SW 1271 (cell line): ENCODE data around the gene CARNS1.
"Not testable (repeated sequence)": the region's sequence is repeated elsewhere in the genome, so short reads cannot be mapped to it uniquely, and the experiment has no call there.

Source experiments
- DNase-seq, 2 experiments: peaks; one replicate each; lab custom pipeline; 2025; lab: John Stamatoyannopoulos, UW

CARNS1 gene

DNA sequence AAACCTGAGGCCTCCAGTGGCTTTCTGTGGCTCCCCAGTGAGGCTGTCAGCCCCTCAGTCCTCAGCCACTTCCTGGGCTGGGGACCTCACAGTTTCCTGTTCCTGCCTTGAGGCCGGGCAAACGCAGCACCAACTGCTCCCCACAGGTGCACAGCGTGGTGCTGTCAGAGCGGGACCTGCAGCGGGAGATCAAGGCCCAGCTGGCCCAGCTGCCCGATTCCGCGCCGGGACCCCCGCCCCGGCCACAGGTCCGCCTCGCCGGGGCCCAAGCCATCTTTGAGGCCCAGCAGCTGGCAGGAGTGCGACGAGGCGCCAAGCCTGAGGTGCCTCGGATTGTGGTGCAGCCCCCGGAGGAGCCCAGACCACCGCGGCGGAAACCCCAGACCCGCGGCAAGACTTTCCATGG is 6.2 kb upstream of the CARNS1 start:
- DNase-seq = no peak

DNA sequence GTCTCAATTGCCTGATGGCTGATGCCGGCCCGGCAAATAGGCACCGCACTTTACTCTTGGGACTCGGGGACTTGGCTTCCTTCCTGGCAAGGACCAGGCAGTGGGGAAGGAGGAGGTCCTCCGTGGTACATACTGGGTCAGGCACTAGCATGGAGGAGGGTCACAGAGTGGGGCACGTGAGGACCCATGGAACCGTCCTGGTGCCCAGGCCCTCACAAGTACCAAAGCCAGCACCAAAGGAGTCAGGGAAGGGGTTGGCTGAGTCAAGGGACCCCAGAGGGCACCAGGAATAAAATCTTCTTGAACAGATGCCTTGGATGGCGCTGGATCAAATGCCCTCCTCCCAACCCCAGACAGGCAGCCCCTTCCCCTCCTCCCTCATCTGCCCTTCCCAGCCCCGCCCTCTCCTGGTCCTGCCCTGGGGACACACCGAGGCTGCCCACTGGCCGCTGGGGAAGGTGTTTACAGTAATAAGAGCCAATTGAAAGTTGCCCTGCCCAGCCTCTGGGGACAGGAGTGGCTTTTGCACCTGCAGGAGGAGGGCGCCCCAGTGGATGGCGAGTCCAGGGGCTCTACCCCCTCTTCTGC is 5.6 kb upstream of the CARNS1 start:
- DNase-seq = no peak

GRCh38 chr11:67410369-67410831 is 5.1 kb upstream of the CARNS1 start:
- DNase-seq = no peak

DNA sequence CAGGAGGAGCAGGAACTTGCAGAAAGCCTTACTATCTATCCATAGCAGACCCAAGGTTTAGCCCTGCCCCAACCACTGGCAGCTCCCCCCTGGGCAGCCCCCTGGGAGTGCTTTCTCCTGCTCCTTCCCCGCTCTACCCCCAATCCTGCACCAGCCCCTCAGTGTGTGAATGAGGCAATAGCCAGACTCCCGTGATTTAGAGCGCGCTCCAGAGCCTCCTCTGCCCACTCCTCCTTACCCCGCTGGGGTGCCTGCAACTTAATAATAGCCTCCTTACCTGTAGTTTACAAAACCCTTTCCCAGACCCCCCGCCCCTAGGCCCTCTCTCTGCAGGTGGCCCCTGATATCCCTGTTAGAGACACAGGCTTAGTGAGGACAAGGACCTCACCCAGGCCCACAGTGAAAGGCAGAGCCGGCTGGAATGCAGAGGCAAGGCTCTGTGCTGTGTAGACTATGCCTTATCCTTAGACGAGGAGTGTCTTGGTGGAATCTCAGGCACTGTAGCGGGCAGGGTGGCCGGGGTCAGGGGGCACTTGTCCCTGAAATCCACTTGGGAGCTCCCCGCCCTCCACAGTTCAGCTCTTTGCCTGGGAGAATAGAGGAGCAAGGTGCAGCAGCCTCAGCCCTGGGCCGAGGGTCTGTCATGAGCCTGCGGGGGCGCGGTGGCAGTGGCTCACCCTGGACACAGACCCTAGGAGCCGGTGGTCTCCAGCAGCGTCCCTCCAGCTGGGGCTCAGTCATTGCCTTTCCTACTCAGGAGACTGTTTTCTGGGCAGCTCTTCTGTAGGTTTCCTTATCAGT is 4.3 kb upstream of the CARNS1 start:
- DNase-seq = no peak

DNA sequence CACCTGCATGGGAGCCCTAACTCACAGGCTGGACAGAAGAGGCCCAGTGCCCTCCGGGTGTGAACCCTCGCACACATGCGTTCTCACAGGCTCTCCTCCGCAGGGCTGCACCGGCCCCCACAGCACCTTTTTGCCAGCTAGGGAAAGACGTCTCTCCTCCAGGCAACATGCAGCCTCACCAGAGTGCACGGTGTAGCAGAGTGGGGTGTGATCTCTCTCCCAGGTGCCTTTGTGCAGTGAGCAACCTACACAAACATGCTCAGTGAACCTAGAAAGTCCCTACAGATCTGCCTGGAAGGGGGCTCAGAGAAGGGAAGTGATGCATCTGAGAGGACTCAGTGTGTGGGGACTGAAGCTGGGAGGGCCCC is 3.7 kb upstream of the CARNS1 start:
- no peak for DNase-seq

DNA sequence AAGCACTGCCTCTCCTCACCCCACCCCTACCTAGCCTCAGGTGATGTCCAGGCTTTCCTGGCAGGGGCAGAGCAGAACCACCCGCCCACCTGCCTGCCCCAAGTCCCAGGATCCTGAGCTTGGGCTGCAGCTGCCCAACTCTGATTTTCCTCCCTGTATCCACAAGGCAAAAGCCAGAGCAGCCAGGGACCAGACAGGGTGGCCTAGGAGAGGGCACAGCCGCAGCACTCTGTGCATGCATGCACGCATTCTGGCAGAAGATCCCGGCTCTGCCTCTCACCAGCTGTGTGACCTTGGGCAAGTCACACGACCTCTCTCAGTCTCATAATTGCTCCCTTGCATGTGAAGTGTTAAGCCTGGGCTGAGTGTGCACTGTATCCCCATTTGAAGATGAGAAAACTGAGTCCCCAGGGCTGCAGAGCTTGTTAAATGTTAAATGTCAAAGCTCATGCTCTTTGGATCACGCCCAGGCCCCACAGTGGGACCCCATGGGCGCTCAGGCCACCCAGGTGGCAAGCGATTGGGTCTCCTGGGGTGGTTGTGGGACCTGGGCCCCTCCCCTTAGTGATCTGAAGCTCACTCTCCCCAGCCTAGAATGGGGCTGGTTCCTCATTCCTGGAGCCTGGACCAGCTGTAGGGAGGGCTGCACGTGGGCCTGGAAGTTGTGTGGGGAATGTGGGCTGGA is 2.8 kb upstream of the CARNS1 start:
- DNase-seq = no peak

DNA sequence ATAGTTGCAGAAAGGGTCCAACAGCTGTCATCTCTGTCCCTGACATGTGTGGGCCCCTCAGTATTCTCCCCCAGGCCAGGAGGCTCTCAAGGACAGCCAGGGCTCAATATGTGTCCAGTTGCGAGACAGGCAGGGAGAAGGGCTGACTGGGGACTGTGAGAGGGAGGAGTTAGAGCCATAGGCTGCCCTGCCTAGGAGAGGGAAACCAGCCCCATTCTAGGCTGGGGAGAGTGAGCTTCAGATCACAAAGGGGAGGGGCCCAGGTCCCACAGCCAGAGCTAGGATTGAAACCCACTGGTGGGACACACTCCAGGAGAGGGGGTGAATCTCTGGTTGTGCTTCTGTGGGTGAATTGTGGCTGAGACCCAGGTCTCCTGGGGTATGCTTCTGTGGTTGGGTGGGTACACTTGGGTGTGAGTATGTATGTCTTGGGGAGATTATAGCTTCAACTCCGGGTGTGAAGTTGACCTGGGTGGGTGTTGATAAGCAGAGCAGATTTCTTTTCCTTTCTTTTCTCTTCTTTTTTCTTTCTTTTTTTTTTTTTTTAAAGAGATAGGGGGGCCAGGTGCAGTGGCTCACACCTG is 2.1 kb upstream of the CARNS1 start:
- DNase-seq = no peak

DNA sequence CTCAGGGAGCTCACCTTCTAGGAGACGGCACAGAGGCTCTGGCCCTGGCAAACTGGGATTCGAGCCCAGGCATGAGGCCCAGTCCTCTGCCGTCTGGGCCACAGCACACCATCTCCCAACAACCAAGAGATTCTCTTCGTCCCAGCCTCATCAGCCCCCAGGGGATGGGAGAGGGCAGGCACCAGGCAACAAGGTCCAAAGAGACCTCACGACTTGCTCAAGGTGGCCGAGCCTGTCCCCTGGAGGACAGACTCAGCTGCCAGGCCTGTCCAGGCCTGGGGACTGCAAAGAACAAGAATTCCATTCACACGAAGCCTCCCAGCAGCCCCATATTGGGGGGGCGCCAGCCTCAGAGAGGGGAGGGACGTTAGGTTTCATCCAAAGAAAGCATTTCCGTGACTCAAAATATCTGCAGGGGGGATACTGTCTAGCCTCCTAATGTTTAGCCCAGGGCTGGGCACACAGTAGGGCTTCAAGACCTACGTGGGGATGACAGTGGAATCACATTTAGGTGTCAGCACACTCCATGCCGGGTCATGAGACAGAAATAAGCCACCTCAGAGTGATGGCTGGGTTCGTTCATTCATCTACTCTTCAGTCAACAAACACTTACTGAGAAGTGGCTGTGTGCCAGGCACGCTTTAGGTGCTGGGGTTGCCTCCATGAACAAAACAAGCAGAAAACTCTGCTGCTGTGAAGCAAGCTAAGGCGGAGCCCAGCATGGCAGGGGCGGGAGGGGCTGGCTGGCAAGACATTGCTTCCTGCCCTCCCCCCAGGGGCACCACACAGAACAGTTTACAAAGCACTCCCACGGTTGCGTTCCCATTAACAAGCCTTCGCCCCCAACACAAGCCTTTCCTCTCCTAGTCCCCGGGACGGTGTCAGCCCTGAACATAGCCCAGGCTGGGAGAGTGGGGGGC is 1.2 kb downstream of the CARNS1 start:
- DNase-seq = peak in 1 of 2 experiments; percentile 20

GRCh38 chr11:67417425-67417824 is 1.9 kb downstream of the CARNS1 start:
- no peak for DNase-seq

DNA sequence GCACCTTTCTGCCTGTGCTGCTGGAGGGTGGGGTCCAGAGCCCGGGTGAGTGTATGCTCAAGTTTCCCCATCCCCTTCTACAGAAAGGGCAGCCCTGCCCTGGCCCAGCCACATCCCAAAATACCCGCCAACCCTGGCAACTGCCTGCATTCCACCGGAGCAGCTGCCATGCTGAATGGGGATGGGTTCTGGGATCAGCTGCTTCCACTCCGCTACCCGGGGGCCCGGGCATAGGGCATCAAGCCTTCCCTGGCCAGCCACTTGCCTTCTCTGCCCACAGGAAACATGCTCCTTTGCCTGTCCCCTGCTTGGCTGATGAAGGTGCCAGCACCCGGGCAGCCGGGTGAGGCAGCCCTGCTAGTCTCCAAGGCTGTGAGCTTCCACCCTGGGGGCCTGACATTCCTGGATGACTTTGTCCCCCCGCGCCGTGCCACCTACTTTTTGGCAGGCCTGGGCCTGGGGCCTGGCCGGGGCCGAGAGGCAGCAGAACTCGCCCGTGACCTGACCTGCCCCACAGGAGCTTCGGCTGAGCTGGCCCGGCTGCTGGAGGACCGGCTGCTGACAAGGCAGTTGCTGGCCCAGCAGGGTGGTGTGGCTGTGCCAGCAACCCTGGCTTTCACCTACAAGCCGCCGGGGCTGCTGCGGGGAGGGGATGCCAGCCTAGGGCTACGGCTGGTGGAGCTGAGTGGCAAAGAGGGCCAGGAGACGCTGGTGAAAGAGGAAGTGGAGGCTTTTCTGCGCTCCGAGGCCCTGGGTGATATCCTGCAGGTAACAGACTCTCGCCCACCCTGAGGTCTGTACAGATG is 3.2 kb downstream of the CARNS1 start:
- no peak for DNase-seq

- DNase-seq = no peak
Measured at GRCh38 chr11:67419325-67420049, 4.0 kb downstream of the CARNS1 start.

GRCh38 chr11:67420147-67420645 is 4.7 kb downstream of the CARNS1 start:
- no peak for DNase-seq

- DNase-seq = peak; percentile 71 to 88
Measured at GRCh38 chr11:67420646-67421429, 5.4 kb downstream of the CARNS1 start.

GRCh38 chr11:67421430-67422031 is 6.1 kb downstream of the CARNS1 start:
- DNase-seq = no peak

GRCh38 chr11:67422891-67423290 is 7.4 kb downstream of the CARNS1 start:
- DNase-seq = no peak

GRCh38 chr11:67423466-67423865 is 8.0 kb downstream of the CARNS1 start:
- DNase-seq = no peak

- no peak for DNase-seq
Measured at GRCh38 chr11:67423891-67424613, 8.6 kb downstream of the CARNS1 start.

DNA sequence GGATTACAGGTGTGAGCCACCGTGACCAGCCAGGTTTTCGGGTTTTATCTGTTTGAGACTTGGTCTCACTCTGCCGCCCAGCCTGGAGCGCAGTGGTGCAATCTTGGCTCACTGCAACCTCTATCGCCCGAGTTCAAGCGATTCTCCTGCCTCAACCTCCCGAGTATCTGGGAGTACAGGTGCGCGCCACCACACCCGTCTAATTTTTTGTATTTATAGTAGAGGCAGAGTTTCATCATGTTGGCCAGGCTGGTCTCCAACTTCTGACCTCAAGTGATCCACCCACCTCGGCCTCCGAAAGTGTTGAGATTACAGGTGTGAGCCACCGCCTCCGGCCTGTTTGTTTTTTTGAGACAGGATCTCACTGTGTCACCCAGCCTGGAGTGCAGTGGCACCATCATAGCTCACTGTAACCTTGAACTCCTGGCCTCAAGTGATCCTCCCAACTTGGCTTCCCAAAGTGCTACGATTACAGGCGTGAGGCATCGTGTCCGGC is 11.9 kb downstream of the CARNS1 start:
- DNase-seq = not testable (repeated sequence)
